Stimulated activated CD8-positive, alpha-beta memory T cell treated with anti-CD3 and anti-CD28 coated beads, Interleukin-4, amount 100 ng/mL, for 24 hours (primary cell): ENCODE measurements around the gene AGAP1.

ENCODE experiments used
- DNase-seq: peaks from one replicate; pipeline ENCODE4 v3.0.0-alpha.2; 2020; ENCODE audit warnings: low read depth

The AGAP1 gene

DNA sequence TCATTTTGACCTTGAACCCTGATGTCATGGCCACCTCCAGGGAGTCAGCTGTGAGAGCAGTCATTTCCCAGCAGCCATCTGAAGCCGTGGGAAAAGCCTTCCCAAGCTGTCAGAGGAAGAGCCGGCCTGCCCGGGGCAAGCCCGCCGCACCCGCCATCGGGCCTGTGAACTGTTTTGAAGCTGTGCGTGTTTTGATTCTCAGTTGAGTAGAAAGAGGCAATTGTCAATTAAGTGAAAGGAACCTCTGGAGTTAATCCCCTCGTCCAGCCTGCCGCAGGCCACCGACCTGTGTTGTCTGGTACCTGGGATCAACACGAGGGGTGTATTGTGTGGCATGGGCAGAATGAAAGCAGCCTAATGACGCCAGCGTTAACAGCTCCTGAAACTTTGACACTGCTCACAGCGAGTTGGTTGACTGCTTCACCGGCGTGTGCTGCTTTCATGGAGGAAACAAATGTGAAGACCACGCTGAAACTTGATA, 318.4 kb downstream of the AGAP1 start:
- DNase-seq = no peak

DNA sequence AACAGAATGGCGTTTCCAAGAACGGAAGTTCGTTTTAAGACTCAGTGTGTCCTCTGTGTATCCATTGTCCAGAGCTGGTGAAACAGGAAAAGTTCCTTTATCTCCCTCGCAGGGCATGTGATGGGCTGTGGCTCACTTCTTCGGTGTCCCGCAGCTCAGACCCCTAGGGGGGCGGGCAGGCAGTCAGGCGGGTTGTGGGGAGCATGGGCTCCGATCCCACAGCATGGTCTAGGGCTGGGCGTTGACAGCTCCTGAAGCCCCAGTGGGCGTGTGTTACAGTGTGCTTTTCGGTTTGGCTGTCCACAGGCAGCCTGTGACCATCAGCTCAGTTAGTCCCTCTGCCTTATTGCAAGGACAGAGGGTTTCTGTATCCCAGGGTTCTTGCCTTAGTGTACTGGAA, 319.6 kb downstream of the AGAP1 start:
- DNase-seq = no peak

DNA sequence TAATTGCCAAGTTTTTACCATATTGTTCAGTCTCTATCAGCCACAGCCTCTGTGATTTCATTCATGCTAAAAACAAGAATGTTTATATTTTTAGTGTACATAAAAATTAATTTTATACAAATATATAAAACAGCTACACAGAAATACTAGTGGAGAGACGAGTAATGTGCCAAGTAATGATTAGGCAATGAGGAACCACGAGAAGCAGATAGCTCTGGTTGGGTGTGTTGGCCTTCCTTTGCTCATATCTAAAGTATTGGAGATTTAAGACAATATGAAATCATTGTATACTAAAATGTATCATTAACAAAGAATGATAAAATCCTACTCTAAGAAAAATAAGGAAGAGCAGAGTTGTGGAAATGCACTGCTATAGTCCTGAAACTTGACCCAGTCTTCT, 326.7 kb downstream of the AGAP1 start:
- no peak for DNase-seq

DNA sequence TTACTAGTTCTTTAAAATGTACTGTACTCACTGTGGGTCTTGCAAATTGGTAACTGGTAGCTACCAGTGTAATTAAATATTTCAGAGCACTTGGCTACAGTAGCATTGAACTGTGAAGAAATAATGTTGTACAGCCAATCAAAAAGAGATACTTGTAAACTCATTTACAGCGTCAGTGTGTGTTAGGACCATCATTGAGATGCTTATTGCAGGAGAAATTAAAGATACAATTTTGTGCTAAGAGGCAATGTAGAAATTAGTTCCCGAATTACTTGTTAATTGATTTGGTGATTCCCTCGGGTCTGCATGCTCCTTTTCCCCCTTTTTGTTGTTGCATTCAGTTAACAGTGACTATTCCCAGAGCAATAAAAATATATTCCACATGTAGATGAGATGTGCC, 330.5 kb downstream of the AGAP1 start:
- no peak for DNase-seq

DNA sequence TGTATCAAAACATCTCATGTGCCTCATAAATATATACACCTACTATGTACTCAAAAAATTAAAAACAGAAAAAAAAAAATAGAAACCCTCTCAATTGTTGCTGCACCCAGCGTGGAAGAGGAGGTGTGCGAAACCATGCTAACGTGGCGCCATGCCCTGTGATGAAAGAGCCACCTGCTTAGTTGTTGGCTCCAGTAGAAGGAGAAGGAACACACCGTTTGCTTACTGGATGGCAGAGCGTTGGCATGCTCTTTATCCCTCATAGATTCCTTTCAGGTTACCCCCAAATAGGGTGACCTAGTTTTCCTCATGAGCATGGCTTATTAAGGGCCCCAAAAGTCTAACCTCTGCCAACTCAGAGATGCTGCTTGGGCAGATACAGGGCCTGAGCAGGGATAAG, 332.1 kb downstream of the AGAP1 start:
- DNase-seq = no peak

DNA sequence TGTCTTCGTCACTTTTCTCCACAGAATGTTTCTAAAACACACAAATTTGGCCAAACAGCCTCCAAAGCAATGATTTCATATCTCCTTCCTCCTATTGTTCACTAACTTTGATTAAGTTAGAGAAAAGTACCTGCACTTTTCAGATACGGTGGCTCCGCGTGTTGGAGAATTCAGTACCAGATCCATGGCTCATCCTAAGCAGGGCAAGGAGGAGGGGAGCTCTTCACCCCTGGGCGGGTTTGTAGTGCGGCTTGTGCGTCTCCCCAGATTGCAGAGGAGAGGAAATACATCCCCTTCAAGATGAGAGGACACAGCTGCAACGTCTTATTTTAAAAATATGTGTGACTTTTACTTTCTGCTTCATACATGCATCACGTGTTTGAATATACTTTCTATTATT, 333.0 kb downstream of the AGAP1 start:
- no peak for DNase-seq

DNA sequence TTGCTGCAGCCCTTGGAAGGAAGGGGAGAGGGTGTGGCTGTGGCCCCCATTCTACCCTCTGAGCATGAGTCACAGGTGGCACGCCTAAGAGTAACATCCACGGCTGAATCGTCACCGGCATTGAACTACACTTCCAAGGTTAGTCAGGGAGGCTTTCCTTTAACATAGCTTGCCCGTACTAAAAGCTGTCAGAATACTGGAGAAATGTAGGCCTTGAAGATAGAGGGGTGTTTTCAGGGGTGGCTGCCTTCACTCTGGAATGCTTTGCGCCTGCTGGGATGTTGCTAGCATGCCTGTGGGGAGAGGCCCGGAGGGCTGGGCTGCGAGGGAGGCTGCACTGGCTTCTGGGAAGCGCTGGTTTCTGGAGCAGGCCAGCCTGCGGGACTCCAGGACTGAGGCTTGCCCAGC, 333.7 kb downstream of the AGAP1 start:
- DNase-seq = no peak

DNA sequence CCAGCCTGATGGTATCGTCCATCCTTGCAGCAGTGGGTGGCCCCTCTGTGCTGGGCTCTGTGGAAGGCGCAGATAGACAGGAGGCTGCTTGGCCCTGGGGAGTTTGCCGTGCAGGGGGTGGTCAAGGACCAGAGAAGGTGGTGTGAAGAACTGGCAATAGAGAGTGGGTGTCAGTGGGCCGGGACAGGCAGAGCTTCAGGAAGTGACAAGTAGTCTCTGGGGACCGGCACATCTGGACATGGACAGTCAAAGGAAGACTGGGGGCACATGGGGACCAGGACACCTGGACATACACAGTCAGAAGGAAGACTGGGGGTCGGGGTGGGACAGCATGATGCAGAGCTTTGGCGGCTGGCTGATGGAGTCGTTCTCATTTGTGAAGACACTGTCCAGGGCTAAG, 335.9 kb downstream of the AGAP1 start:
- DNase-seq = no peak

DNA sequence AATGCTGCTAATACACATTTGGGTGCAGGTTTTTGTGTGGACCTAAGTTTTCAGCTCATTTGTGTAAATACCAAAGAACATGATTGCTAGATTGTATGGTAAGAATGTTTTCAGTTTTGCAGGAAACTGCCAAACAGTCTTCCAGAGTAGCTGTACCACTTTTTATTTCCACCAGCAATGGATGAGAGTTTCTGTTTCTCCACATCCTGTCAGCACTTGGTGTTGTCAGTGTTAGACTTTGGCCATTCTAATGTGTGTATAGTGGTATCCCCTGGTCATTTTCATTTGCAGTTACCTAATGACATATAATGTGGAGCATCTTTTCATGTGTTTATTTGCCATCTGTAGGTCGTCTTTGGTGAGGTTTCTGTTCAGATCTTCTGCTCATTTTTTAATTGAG, 337.9 kb downstream of the AGAP1 start:
- no peak for DNase-seq

DNA sequence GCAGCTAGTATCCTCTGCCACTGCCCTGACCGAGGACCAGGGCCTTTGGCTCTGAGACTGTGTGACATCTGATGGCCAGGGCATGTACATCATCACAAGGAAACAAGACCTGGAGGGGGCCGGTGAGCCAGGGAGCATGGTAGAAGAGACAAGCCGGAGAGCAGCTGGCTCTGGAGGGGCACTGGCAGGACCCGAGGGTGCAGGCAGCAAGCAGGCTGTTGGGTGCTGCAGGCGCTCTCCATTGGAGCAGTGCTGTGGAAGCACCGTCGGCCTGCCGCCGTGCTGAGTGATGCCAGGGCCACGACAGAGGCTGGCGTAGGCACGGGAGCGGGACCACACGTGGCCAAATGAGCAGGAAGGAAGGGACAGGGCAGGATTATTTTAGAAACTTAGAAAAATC, 339.1 kb downstream of the AGAP1 start:
- DNase-seq = no peak

DNA sequence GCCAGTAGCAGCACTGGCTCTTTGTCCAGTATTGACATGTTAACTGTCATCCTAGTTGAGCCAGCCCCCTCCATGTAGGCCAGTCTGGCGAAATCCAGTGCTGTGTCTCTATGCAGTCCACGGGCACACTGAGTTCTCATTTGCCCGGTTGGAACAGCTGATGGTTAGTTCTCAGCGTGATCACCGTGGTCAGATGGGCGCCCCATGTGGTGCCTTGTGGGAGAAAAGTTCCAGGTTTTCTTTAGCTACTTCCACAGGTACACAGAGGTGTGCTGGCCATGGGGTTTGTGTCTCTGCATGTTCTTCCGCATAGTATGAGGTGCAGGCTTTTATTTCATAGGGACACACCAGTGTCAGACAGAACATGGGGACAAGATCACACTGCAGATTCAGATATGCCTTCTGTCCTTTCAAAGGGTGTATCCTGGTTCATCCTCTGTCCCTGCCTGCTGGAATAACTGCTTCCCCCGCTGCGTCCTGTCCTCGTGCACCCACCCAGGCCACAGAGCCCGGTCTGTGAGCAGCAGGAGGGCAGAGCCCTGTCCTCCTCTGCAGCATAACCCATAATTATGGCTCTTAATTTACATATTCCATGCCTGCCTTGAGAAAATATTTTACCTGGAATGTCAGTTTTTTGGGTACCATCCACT, 340.3 kb downstream of the AGAP1 start:
- DNase-seq = no peak

DNA sequence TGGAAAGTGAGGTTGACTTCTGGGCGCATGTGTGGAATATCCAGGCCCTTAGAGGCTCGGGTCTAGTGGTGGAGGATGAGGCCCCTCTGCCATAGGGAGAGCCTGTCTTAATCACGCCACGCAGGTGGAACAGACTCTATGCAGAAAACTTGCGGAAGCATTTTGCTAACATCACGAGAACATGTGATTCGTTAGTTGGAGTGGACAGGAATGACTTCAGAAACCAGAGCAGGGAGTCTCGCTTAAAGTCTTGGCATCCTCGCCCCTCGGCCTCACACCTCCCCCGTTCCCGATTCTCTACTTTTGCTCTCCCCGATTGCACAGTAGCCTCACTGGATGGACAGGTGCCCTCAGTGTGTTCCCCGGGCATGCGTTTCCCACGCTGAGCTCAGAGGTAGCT, 340.9 kb downstream of the AGAP1 start:
- no peak for DNase-seq

DNA sequence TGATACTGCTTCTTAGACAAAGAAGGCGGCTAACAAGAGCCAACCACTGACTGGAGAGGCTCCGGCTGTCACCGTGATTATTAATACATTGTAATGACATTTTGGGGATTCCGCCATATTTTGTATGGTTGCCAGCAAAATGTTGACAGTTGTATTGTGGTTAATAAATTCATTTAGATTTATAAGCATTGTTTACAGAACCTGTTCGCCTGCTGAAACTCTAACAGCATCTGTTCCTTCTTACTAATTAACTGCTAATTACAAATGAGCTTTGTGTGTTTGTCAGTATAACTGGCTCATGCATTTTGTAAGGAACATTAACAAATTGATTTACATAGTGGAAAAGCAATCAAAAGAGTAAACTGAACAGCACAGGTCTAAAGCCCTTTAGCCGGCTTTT, 342.0 kb downstream of the AGAP1 start:
- no peak for DNase-seq

DNA sequence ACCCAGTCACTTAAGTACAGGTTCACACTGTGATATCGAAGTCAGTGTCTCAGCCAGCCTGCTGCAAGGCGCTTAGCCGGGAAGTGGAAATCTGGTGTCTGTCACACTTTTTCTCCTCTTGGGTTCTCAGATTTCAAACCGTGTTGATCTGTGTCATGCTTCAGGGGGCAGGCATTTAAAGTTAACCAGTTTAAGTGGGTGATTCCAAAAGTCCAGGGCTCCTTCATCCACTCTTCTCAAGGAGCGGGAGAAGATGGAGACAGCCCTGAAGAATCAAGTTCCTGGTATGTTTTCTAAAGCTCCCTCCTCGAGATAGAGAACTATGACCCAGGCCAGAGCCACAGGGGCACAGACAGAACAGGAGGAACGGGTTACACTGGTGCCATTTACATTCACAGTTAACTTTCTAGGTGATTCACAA, 342.7 kb downstream of the AGAP1 start:
- DNase-seq = no peak

DNA sequence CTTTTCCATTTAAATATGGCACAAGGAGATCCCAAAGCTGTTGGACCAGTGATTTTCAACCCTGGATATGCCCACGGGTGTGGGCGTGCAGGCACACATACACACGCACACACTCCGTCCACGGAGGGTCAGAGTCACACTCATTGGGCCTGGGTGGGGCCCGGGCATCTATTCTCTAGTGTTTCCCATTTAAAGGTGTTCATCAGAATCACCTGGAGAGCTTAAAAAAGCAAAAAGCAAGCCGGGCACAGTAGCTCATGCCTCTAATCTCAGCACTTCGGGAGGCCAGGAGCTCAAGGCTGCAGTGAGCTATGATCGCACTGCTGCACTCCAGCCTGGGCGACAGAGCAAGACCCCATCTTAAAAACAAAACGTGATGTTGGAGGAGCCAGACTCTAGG, 345.4 kb downstream of the AGAP1 start:
- no peak for DNase-seq

DNA sequence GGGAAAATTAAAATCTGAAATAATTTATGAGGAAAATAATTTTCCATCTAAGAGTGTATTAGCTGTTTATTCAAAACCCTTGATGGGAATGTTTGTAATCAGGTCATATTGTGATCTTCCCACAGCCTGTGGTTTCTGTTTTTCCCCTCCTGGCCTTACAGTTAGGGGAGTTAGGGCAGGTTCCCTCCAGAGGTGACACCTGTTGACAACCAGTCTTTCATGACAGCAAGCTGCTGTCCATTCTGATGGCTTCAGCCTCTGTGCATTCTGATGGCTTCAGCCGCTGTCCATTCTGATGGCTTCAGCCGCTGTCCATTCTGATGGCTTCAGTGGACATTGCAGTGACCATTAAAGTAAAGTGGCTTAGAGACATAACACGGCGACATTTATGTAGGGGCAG, 346.1 kb downstream of the AGAP1 start:
- DNase-seq = no peak

DNA sequence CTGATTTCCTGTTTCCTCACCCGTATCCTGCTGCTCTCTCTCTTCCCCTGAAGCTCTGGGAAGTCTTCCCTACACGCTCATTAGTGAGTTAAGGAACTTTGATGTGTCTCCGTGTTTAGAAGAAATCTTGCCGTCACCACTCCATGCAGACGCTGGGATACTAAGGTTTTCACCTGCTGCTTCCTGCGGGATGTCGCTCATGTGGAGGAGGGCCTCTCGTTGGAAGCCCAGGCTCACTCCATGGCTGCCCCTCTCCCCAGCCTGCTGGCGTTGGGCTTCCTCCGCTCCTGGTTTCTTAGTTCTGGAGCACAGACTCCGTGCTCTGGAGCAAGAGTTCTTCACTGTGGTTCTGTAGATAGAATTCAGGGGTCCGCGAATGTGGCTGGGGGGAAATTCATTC, 348.0 kb downstream of the AGAP1 start:
- no peak for DNase-seq

DNA sequence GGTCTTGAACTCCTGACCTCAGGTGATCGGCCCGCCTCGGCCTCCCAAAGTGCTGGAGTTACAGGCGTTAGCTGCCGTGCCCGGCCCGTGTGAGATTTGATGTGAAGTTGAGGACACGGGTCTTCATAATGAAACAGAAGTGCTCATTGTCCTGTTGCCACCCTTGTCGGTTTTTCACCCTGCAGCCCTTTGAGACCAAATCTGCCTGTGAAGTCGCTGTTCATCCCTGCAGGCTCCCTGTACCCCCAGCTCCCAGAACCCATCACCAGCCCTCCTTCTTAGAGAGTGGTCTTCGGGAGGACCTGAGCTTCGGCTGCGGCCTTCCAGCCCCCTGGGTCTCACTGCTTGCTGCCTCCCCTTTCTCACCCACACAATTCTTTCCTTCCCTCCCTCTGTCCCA, 349.1 kb downstream of the AGAP1 start:
- DNase-seq = no peak

DNA sequence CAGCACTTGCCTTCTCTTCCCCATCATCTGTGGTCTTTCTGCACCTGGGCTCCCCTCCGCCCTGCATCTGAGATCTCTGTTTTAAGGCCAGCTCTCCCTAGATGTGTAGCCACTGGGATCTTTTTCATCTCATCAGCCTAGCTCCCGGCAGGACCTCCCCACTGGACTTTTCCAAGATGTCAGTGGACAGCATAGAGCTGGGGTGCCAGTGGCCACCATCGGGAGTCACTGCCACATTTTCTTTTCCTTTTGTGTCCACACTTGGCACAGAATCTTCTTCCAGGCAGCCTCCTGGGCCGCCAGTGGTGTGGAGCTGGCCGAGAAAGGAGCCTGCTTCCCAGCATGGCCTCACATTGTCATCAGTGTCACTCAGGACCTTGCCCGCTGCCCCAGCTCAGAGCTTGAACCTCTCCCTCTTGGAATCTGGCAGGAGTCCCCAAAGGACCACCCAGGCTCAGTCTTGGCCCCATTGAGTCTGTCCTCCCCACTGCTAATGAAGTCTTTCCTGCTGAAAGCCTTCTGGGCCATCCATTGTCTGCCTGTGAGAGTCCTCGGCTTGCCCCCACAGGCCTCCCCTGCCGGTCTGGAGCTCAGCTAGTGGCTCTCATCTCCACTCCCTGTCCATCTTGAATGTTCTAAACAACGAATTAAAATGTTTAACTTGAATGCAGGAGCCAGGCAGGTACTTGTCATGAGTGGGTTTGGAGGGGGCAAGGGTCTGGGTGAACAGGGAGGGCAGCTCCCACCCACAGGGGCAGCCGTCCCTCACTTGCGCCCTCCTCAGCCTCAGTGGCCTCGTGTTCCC, 349.9 kb downstream of the AGAP1 start:
- no peak for DNase-seq

DNA sequence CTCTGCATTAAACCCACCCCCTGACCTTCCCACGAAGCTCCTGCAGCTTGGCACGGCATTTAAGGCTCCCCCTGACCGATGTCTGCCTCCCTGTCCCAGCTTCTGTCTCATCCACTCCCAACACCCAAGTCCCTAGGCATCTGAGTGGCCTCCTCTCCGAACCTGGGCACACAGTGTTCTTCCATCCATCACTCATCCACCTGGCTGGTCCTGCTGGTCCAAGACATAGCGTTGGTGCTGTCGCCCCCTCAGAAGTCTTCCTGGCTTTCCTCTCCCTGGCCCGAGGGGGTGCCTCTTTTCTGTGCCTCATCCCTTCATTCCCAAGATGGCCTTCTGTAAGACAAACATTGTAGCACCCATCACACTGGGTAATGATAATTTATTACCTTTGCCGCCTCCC, 350.7 kb downstream of the AGAP1 start:
- no peak for DNase-seq

DNA sequence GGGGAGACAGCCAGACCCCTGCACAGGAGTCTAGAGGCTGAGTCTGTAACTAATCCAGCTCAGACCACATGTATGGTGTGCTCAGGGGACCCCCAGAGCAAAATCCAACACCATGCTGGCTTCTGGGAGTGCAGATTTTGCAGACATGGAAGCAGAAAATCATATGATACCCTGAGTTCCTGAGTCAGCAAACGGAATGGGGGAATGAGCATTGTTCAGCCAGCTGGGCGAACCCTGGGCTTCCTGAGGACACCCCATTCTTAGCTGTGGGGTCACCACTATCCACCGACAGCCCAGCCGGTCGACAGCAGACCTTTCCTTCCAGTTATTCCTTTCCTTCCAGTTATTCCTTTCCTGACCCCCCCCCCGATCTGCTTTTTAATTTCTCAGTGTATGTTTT, 351.4 kb downstream of the AGAP1 start:
- no peak for DNase-seq

DNA sequence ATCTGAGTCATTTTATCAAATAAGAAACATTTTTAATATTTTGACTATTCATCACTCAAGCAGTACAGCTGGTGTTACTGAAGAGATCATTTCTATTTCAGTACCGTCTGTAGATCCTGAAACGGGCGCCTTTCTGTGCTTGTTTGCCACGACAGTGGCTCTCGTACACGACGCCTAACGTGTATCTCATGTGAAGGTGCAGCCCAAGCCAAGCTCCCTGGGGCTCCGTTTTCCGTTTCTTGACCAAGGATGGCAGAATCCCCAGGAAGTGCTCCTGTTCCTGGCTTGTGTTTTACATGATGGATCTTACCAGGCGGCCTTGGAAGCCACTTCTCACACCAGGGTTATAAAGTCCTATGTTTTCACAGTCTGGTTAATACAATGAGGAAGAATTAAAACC, 353.7 kb downstream of the AGAP1 start:
- DNase-seq = no peak

DNA sequence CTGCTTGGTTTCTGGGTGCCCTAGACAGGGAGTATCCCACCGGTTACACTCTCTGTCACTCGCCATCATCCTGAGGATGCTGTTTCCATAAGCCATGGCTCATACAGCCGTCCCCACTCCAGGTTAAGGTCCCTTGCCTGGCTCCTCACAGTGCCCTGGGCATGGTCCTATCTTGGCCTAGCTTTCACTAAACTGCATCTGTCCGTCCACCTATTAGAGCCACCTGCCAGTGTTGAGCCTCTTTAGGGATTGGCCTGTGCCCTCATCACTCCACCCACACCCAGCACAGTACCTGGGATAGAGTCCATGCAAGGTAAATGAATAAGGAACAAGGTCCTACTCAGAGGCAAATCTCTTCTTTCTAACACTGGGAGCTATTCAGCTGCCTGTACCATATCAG, 354.2 kb downstream of the AGAP1 start:
- no peak for DNase-seq

DNA sequence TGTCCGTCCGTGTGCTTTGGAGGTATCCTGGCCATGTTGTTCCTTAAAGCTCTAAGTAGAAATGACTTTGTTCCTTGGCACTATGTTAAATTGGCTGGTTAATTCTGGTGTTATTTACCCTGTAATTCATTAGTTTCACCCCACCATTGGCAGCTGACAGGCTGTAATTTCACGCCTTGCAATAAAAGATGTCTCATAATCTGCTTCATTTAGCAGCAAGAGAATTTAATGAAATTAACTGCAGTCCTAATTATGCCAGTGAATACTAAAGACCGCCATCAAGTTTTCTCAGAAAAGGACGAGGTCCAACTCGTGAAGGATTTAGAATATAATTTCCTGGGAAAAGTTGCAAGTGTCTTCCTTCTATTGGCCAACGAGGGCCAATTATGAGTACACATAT, 355.1 kb downstream of the AGAP1 start:
- no peak for DNase-seq
